GM12878 (cell line): Measurements from ENCODE around the gene ACTR2. TPM values are rescaled to one million over a fixed set of nuclear protein-coding genes. Genes with fewer than 3 reads are reported as not detected.

Source experiments
- ATF7 ChIP-seq: fragments of 450-650 bp; IDR thresholded peaks from 2 replicates; pipeline ENCODE4 v1.6.1; 2016; ENCODE audit warnings: low read depth, mild to moderate bottlenecking
- BHLHE40 ChIP-seq, 2 experiments: fragments of 450-650 bp in 1 of 2; IDR thresholded peaks; 2 replicates each; pipeline ENCODE4 v1.6.1; 2011 to 2017; ENCODE audit warnings: low read depth in 2 of 2, borderline replicate concordance in 1 of 2, improper control_type of control experiment in 1 of 2, low read length in 1 of 2, mild to moderate bottlenecking in 1 of 2
- CREM ChIP-seq: IDR thresholded peaks from 2 replicates; pipeline ENCODE4 v1.6.1; 2014; ENCODE audit warnings: antibody characterized with exemption, low read depth
- DPF2 ChIP-seq: fragments of 450-650 bp; IDR thresholded peaks from 2 replicates; pipeline ENCODE4 v1.6.1; 2017; ENCODE audit warnings: mild to moderate bottlenecking
- GABPA ChIP-seq: IDR thresholded peaks from 2 replicates; pipeline ENCODE4 v1.6.1; 2014; ENCODE audit warnings: antibody characterized with exemption, low read depth, mild to moderate bottlenecking, inconsistent platforms
- HDAC6 ChIP-seq: fragments of 200-600 bp; sonication (generic); IDR thresholded peaks from one replicate; pipeline ENCODE4 v1.8.0; 2017; ENCODE audit warnings: antibody characterized with exemption; ENCODE audit not compliant: unreplicated experiment
- HSF1 ChIP-seq: fragments of 150-350 bp; IDR thresholded peaks from 2 replicates; pipeline ENCODE4 v1.6.1; 2014; ENCODE audit warnings: mild to moderate bottlenecking, low read depth, low read length
- KDM1A ChIP-seq: fragments of 200-600 bp; sonication (generic); IDR thresholded peaks from 2 replicates; pipeline ENCODE4 v1.6.1; 2016; ENCODE audit warnings: borderline replicate concordance
- LARP7 ChIP-seq: fragments of 450-650 bp; IDR thresholded peaks from 2 replicates; pipeline ENCODE4 v1.6.1; 2017; ENCODE audit warnings: mild to moderate bottlenecking
- MLLT1 ChIP-seq: fragments of 450-650 bp; IDR thresholded peaks from 2 replicates; pipeline ENCODE4 v1.6.1; 2016; ENCODE audit warnings: mild to moderate bottlenecking
- MTA3 ChIP-seq: IDR thresholded peaks from 2 replicates; pipeline ENCODE4 v1.6.1; 2012; ENCODE audit warnings: low read length, inconsistent platforms, borderline replicate concordance
- NFIC ChIP-seq: IDR thresholded peaks from 2 replicates; pipeline ENCODE4 v1.6.1; 2012; ENCODE audit warnings: low read depth, mild to moderate bottlenecking, inconsistent platforms, low read length, moderate library complexity
- PBX3 ChIP-seq: IDR thresholded peaks from 2 replicates; pipeline ENCODE4 v1.6.1; 2011; ENCODE audit warnings: mild to moderate bottlenecking, low read depth, low read length, moderate library complexity; ENCODE audit not compliant: insufficient replicate concordance
- PRDM15 ChIP-seq: fragments of 450-650 bp; formaldehyde crosslinking; IDR thresholded peaks from 2 replicates; pipeline ENCODE4 v1.4.0; 2020; ENCODE audit warnings: mild to moderate bottlenecking, moderate library complexity
- RAD21 ChIP-seq: IDR thresholded peaks from 2 replicates; pipeline ENCODE4 v1.6.1; 2011; ENCODE audit warnings: mild to moderate bottlenecking, low read depth, low read length, moderate library complexity; ENCODE audit not compliant: insufficient read depth
- RELA ChIP-seq: fragments of 450-650 bp; IDR thresholded peaks from 2 replicates; pipeline ENCODE4 v1.8.0; 2014; ENCODE audit warnings: borderline replicate concordance; ENCODE audit not compliant: partially characterized antibody
- RELB ChIP-seq: fragments of 450-650 bp; IDR thresholded peaks from 2 replicates; pipeline ENCODE4 v1.6.1; 2017; ENCODE audit warnings: low read depth, mild to moderate bottlenecking, moderate library complexity
- USF2 ChIP-seq: IDR thresholded peaks from 2 replicates; pipeline ENCODE4 v1.6.1; 2011; ENCODE audit warnings: low read depth, low read length, improper control_type of control experiment, borderline replicate concordance
- YY1 ChIP-seq: IDR thresholded peaks from 2 replicates; pipeline ENCODE4 v1.6.1; 2011; ENCODE audit warnings: low read depth, mild to moderate bottlenecking, low read length
- ZZZ3 ChIP-seq: IDR thresholded peaks from 2 replicates; pipeline ENCODE4 v1.6.1; 2011; ENCODE audit warnings: low read depth; ENCODE audit not compliant: control insufficient read depth, insufficient read length
- polyA plus RNA-seq, 11 experiments: library from polyadenylated mRNA; depleted of rRNA in 4 of 11; unstranded in 6 of 11; stranded (reverse) in 5 of 11; fragments of >200 nt; fragmentation: Nextera tagmentation in 4 of 11; fragmentation: Illumina TruSeq in 1 of 11; extraction: Ambion mirVana in 4 of 11; extraction: Trizol in 1 of 11; gene quantifications; 1 replicate in 1 of 11; 2 replicates in 10 of 11; pipeline versions ENCODE4 v1.2.1 to v1.2.3, GENCODE V29; 2011 to 2016; ENCODE audit warnings: inconsistent platforms in 2 of 11, missing spikeins in 2 of 11, low read depth in 1 of 11
- total RNA-seq, 4 experiments: library from RNA; depleted of rRNA in 3 of 4; stranded (reverse); fragments of >200 nt in 3 of 4; fragmentation: Illumina TruSeq in 1 of 4; extraction: Trizol in 1 of 4; gene quantifications; 2 replicates each; pipeline versions ENCODE4 v1.2.1 to v1.2.3, GENCODE V29; 2013 to 2021

ACTR2 gene
- total and polyA plus RNA-seq, 10 of the 15 experiments (the other 5 are each of a cell fraction or from before 2014, with no cell fraction given), result 94.2 to 401 (median 195) TPM

GRCh38 chr2:65231892-65232477 is 4.4 kb downstream of the ACTR2 start (continued):
- peak; percentile 29; the same call in 1 of the 2 replicates for TF ChIP-seq USF2
- TF ChIP-seq ZZZ3, result no peak
- TF ChIP-seq MLLT1, result peak; percentile 81
- TF ChIP-seq PRDM15, result no peak
- TF ChIP-seq MTA3, result no peak
- TF ChIP-seq CREM, result 0 out of 2 replicates have a peak, but pooled peaks have one; percentile 25
- TF ChIP-seq YY1, result peak; percentile 35; the same call in 1 of the 2 replicates
- no peak for TF ChIP-seq DPF2
- TF ChIP-seq BHLHE40 (IDR thresholded peaks at IDR 0.05; ENCODE audit: borderline replicate concordance in 1 of 2, low read depth in 2 of 2, low read length in 1 of 2), result peak in 1 of 2 experiments; percentile 12; a peak in 1 of 4 replicates
- TF ChIP-seq HSF1, result no peak
- no peak for TF ChIP-seq PBX3
- TF ChIP-seq NFIC, result no peak
- no peak for TF ChIP-seq HDAC6
- no peak for TF ChIP-seq LARP7
- TF ChIP-seq RELB, result no peak
- TF ChIP-seq RAD21, result no peak
- TF ChIP-seq KDM1A, result no peak
- no peak for TF ChIP-seq GABPA
- no peak for TF ChIP-seq ATF7
- no peak for TF ChIP-seq RELA
